ENCODE data around the gene OSGIN1.
"Not testable (repeated sequence)": the region's sequence is repeated elsewhere in the genome, so short reads cannot be mapped to it uniquely, and the experiment has no call there.

Gene OSGIN1

DNA sequence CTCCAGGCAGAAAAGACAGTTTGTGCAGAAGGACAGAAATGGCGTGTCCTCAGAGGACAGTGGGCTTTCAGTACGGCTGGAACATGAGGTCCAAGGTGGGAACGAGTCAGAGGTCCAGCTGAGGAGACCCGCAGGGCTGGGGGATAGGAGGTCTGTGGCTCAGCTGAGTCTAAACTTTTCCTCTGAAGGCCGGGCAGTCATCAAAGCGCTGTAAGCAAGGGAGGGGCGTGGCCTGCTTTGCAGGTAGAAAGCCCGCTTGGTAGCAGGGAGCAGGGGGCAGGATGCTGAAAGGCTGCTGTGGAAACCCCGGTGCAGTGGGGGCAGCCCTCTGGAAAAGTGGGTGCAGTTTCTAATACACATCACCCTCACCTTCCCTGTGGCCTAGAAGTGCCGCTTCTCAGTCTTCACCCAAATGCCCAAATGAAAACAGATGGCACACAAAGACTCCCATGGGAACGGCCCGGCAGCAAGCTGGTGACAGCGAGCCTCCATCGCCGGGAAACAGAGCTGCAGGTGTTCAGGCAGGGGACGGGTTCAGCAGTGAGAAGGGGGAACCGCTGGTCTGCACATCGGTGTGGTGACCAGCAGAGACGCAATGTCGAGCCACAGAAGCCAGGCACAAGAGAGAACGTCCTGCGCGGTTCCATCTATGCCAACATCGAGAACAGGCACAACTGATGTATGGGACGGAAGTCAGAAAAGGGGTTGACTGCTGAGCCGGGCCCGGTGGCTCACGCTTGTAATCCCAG, 12.2 kb upstream of the OSGIN1 start:
- DNase-seq (ENCODE audit: low read depth in 2 of 2), result no peak

DNA sequence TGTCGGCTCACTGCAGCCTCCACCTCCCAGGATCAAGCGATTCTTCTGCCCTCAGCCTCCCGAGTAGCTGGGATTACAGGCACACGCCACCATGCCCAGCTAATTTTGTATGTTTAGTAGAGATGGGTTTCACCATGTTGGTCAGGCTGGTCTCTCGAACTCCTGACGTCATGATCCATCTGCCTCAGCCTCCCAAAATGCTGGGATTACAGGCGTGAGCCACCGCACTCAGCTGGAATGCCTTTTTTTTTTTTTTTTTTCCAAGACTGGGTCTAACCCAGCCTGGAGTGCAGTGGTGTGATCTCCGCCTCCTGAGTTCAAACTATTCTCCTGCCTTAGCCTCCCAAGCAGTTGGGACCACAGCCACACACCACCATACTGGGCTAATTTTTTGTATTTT, 11.5 kb upstream of the OSGIN1 start:
- not testable (repeated sequence) for DNase-seq (ENCODE audit: low read depth in 2 of 2)

DNA sequence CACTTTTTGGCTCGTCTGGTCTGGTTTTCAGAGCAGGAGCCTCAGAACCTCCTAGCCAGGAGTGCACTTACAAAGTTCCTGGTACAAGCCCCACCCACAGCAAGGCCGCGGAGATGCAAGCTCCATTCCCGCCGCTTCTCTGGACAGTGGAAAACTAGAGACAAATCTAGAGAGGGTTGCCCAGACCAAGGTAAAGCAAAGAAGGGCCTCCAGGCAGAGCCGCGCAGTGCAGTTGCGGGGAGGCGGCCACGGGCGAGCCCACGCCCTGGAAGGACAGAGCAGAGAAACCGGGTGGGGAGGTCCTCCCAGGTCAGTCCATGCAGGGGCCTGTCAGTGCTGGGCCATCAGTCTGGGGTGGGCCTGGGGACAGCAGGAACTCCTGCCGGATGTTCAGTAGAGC, 11.0 kb upstream of the OSGIN1 start:
- no peak for DNase-seq (ENCODE audit: low read depth in 2 of 2)

- DNase-seq (ENCODE audit: low read depth in 2 of 2), result no peak
These were observed 10.1 kb upstream of the OSGIN1 start for GRCh38 chr16:83942815-83943515.

DNA sequence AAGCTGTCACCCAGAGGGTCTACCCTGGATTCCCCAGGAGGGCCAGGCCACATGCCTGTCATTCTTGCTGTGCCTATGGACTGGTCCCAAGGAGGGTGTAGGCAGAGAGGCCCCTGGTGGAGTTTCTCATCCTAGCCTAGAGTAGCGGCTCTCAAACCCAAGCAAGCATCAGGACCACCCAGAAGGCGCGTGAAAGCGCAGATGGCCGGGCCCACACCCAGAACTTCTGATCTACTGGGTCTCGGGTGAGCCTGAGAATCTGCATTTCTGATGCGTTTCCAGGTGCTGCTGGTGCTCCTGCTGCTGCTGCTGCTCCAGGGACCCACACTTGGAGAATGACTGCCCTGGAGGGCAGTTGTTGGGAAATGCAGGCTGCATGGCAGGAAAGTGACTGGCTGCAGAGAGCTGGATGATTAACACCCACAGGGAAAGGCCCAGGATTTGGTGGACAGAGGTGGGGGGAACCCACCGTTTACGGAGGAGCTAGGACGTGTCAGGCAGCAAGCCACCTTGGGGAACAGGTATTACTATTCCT, 9.5 kb upstream of the OSGIN1 start:
- DNase-seq (ENCODE audit: low read depth in 2 of 2), result no peak

DNA sequence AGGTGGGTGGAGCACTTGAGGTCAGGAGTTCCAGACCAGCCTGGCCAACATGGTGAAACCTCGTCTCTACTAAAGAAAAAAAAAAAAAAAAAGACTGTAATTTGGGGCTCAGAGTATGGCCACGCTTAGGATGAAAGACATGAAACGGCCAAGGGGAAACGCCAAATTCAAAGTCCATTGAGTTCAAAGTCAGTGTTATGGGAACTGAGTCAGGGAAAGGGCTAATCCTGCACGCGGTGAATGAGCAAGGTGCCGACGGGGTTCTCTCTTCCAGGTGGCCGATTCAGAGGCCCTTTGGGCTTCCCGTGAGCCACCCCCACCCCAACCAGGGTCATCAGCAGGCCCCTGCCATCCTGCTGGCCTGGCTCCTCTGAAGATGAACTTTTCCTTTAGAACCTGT, 7.5 kb upstream of the OSGIN1 start:
- no peak for DNase-seq (ENCODE audit: low read depth in 2 of 2)

DNA sequence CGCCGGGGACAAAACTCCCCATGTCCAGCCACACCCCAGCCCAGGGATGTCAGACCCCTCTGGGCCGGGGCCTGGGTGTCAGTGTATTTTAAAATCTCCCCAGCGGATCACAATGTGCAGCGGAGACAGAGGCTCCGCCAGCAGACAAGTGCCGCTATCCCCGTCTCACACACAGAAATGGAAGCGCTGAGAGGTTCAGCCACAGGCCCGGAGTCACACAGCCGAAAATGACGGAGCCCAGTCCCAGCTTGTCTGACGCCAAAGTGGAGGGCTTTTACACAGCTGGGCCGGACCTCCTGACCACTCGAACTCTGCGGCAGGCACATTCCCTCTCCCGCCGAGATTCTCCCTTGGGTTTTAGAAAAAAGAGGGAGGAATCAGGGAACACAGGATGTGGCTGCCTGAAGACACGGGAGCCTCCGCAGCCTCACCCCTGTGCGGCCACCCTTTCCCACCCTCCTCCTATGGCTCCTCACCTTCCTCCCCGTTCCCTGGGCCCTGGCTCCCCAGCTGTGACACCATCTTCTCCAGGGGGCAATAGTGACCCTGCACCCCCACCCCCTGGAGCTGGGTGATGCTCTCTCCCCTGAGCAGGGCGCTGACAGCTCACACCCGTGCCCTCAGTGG, 6.8 kb upstream of the OSGIN1 start:
- no peak for DNase-seq (ENCODE audit: low read depth in 2 of 2)

GRCh38 chr16:83946781-83947566, 6.1 kb upstream of the OSGIN1 start:
- no peak for DNase-seq (ENCODE audit: low read depth in 2 of 2)

DNA sequence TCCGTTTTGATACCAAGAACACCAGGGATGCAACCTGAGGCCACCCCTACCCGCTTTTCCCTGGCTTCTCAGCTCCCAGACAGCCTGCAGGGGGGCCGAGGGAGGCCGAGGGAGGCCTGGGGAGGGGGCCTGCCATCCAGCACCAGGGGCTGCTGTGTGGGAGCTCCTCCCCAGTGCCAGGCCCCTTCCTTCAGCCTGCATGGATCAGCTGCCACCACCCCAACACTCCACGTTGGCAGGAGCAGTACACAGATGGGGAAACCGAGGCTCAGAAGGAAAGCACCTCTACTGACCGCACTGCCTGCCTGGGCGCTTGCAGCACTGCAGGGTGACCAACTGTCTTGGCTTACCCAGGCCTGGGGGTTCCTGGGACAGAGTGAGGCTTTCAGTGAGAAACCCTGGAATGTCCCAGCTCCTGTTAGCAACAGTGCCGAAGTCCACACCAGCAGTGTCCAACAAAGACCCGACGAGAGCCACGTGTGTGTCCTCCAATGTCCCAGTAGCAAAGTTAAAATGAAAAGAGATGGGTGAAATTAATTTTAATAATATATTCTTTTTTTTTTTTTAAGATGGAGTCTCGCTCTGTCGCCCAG, 5.3 kb upstream of the OSGIN1 start:
- no peak for DNase-seq (ENCODE audit: low read depth in 2 of 2)

DNA sequence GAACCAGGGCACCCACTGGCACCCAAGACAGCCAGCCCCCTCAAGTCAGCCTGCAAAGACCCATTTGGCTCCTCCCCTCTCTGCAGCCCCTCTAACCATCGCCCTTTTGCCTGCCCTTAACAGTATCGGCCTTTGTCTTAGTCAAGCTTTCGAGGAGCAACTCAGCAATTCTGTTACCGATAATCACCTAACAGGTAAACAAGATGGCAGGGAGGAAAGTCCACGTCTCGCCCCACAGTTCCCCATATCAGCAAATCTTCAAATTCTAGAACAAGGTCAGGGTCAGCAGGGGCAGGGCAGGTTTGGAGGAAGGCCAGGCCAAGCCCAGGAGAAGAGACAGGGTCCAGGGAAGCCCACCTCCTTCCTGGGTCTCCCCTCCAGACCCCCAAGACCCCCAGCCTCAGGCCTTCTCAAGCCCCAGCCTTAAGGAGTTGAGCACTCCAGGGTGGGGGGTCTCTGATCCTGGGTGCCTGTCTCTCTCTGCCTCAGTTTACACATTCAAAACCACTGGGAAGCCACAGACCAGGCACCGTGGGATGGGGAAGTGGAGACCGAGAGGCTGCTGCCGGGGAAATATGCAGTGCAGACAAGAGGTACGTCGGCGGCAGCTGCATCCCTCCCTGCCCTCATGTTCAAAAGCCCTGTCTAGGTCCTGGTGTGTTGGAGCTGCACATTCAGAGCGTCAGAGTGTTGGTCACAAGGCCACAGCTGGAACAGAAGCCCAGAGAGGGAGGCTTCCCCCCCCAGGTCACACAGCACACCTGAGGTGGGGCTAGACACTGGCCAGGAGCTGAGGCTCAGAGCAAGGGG, 3.9 kb upstream of the OSGIN1 start:
- DNase-seq (ENCODE audit: low read depth in 2 of 2), result no peak

DNA sequence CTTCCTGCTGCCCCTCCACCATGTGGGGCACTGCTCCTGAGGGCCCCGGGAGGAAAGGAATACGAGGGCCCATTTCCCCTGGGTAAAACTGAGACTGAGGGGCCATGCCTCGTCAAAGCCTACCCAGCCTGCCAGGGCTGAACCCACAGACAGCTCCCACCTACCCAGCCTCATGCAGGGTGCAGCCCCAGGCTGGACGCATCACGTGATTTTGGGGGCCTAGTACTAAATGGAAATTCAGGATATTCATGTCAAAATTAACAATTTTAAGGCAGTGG, 3.4 kb upstream of the OSGIN1 start:
- no peak for DNase-seq (ENCODE audit: low read depth in 2 of 2)

DNA sequence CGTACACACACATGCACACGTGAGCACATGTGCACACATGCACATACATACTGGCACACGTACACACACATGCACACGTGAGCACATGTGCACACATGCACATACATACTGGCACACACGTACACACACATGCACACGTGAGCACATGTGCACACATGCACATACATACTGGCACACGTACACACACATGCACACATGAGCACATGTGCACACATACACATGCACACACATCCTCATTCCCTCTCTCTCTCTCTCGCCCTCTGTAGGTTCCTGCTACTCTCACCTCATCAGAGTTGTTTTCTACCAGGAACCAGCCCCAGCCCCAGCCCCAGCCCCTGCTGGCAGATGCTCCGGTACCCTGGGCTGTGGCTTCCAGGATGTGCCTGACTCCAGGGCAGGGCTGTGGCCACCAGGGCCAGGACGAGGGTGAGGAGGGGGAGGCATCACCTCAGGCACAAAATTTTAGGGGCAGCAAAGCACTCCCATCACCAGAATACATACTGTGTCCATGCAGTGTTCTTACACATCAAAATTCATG, 2.1 kb upstream of the OSGIN1 start:
- not testable (repeated sequence) for DNase-seq (ENCODE audit: low read depth in 2 of 2)

DNA sequence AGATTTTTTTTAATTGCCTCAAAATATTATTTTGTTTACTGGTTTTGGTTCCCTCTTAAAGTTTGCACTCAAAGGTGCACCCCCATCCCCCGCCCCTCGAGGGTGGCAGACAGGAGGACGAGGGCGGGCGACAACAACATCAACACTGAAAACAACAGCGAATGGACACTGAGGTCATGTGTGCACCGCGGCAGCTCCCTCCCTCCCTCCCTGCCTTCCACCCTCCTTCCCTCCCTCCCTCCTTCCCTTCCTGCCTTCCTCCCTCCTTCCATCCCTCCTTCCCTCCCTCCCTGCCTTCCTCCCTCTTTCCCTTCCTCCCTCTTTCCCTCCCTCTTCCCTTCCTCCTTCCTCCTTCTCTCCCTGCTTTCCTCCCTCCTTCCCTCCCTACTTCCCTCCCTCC, 1.5 kb upstream of the OSGIN1 start:
- no peak for DNase-seq (ENCODE audit: low read depth in 2 of 2)

DNA sequence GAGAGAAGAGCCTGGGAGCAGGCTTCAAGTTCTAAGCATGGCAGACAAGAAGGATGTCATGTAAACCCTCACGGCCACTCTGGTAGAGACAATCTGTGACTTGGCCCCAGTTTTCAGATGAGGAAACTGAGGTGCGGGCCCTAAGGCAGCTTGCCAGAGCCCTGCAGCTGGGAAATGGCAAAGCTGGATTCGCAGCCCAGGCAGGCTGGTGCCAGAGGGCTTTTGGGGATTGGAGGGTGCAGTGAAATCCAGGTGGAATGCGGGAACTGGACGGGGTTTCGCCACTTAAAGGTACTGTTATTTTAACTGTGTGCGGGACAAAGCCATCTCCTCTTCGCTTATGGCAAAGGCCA, 477 bp upstream of the OSGIN1 start:
- no peak for DNase-seq (ENCODE audit: low read depth in 2 of 2)

DNA sequence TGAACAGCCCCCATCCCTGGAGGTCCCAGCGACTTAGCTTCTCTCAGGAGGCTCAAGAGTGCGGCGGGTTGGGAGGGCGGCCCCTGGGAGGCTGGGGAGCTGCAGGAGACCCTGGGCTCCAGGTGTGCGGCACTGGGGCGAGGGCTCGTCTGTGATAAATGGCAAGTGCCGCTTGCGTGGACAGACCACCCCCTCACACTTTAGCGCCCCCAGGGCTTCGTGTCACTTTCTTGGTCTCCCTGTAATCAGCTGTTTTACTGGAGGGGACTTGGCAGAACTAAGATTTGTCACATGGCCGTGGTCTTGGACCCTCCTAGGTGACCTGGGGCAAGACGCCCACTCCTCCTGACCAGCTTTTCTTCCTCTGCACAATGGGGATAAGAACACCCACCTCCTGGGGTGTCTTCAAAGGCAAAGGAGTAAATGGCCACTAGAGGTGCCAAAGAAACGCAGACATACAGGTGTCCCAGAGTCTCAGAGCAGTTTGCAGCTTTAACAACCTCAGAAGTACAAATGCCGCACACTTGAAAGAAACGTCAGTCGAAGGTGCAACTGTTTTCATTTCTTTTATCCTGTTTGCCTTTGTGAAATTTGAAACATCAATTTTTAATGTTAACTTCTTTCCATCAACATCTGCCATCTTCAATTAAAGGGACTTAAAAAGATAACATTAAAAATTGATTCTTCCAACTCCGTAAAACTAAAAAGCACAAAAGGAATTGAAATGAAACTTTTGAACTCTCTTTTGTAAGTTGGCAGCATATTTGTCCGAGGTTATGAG, 946 bp downstream of the OSGIN1 start:
- no peak for DNase-seq (ENCODE audit: low read depth in 2 of 2)

- DNase-seq (ENCODE audit: low read depth in 2 of 2), result no peak
These were observed 1.6 kb downstream of the OSGIN1 start for GRCh38 chr16:83954577-83955016.

DNA sequence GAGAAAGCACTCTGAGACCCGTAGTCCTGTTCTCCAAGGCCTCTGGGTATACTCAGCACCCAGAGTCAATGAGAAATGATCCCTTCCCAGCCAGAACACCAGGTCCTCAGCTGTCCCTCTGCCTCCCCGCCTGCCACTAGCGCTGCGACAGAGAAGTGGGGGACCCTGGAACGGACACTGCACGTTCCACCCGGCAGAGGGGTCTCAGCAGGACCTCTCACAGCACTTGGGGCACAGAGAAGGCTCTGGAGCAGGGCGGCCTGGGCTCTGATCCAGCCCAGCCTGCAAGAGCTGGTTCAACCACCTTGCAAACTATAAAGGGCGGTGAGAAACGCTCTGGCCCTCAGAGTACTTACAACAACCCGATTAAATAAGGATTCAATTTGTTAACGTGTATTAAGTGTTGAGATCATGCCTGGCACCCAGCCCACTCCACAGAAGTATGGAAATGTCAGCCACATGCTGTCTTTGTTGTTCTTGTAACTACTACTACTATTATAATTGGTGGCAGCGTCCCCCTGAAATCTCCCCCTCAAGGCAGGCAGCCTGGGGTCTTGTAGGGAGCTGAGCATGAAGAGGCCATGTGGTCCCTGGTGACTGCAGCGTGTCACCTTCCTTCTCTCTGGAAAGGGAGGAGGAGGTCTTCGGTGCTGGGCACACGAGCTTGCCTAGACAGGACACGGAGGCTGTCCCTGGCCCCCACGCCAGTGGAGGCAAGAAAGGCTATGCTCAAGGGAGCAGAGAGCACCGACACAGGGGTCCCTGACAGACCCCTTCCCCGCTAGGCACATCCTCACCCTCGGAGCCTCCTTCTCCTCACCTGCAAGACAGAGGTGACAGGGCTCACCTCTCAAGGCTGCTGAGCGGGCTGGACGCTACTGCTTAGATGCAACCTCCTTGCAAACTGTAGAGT, 2.4 kb downstream of the OSGIN1 start:
- DNase-seq (ENCODE audit: low read depth in 2 of 2), result no peak

DNA sequence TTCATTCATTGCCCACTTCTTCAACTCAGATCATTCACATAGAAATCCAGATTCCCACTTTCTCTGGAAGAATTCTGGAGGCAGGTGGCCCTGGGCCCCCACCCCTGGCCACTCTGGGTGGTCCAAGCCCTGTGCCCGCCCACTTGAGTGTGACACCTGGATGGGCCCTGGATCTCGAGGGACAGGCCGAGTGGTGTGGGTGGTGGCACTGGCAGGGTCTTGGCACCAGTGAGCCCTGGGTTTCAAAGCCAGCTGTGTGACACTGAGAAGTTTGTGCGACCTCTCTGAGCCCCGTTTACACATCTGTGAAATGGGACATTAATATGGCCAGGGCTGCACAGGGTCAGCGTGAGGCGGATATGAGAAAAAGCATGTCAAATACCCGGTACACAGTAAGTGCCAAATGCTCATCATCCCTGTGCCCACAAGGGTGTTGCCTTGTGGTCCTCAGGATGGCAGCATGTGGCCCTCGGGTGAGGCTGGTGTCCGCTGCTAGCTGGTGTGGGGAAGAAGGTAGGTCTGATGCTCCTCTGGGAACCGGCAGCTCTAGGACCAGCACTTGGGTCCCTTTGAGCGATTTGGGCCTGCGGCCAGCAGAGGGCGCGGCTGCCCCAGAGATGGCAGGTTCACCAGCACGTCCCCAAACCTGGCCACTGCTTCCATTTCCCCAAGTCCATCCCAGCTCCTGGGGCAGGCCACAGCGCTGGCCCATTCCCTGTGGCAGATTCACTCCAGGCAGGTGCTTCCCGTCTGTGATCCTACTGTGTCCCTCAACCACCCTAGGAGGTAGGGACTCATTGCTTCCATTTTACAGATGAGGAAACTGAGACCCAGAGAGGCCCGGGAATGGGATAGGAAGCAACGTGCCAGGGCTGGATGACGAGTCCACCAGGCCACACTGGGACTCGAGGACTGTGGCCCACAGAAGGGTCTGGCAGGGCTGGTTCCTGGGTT, 3.6 kb downstream of the OSGIN1 start:
- peak; percentile 19 to 45 for DNase-seq (ENCODE audit: low read depth in 2 of 2)
